Glomerular visceral epithelial cell (primary cell): ENCODE results near the gene EFEMP1.

Source experiments
- DNase-seq: peaks from one replicate; pipeline ENCODE4 v3.0.0-alpha.2; 2016; ENCODE audit errors: extremely low spot score

The EFEMP1 gene

DNA sequence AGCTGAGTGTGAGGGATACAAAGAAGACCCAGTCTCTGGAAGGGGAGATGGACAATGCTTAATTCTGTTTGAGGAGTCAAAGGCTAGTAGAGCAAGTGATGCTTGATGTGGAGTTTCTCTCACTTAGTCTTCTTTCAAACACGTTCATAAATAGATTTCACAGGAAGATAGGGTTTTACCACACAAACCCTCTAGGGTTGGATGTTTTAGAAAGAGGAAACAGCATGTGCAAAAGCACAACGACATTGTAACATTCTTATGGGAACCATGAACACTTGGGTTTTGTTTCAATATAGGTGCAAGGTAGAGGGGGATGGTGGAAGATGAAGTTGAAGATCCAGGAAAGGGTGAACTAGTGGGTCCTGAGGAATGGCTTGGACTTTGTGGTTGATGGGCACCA lies 10.8 kb upstream of the EFEMP1 start:
- DNase-seq, result no peak

DNA sequence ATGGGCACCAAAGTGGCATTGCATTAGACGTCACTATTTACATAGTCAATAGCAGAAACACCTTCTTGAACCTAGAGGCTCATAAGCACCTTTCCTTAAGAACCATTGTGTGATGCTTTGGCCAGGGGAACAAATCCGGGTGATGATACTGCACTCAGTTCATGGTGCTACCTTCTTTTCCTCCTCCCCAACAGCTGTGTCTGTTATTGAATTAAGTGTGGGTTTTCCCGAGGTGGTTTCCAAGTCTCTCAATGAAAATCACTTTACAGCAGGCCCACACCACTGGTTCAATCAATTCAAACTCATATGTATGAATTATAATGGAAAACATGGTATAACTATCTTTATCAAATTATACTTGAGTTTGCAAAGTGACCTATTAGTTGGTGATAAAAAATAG lies 9.3 kb upstream of the EFEMP1 start:
- DNase-seq, result no peak

DNA sequence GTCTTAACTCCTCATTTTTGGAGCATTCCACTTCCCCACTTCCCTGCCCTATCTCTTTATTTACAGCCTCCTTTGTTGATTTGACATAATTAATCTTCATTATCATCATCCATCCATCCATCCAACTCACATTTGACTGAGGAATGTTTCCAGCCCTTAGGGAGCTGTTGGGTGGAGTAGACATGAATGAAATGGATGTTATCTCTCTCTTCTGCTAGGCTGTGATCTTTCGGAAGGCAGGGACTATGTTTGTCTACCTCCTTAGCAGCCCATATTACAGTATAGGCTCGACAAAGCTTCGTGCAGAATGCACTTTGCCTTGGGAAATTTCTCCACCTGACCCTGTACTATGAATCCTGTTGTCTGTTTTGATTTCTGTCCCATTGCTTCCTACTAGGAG lies 7.7 kb upstream of the EFEMP1 start:
- DNase-seq, result no peak

DNA sequence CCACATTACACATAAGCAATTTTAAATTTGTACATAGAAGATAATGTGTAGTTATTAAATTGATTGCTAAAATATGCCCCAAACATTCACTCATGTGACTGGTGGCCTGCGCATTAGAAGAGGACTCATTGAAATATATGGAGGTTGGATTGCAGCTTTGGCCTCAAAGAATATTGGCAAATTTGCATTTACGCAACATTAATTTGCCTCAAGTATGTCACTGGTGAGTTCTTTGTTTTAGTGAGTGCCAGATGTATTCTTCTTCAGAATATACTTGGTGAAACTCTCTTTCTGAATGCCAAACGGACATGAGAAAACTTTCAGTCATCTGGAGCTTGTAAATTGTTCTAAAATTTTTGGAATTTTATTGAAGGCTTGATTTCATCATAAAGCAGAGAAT lies 5.9 kb upstream of the EFEMP1 start:
- DNase-seq, result no peak

DNA sequence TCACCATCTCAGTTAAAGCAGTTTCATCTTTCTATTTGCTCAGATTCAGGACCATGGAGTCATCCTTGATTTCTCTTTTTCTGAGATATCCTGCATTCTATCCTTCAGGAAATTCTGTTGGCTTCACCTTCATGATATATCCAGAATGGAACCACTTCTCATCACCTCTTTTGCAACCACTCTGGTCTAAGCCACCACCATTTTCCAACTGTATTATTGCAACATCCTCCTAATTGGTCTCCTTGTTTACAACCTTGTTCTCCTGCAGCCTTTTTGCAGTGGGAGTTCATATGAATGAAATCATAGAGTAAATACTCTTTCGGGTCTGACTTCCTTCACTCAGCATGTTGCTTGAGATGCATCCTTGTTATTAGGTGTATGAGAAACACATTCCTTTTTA lies 3.4 kb upstream of the EFEMP1 start:
- no peak for DNase-seq

DNA sequence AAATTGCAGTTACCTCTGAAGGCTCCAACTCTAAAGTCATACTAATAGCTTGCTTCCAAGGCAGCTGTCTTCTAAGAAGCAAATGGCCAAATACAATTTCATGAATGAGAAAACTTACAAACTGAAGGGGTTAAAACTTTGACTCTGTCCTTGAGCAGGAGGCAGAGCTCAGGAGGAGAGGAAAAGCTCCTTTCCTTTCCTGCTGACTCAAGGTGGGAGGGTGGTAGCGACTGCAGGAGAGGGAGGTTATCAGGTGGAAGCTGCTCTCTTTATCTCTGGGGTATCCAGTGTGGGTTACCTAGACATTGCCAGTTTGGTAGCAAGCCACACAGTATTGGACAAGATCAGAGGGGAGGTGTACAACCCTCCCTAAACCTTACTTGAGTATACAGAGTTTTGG lies 2.7 kb upstream of the EFEMP1 start:
- DNase-seq, result no peak

DNA sequence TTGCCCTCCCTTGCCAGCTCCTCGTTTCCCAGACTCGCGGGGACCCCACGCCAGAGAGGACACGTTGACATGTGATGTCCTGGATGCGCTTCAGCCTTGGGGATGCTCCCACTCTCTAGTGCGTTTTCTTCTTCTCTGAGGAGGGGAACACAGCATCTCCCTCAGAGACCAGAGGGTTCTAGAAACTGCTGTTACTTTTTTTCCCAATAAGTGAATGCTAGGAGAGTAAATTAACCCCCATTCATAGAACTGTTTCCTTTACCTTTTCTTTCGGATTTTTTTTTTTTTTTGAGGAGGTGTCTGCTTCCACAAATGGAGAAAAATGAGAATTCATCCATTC lies 370 bp upstream of the EFEMP1 start:
- DNase-seq, result no peak

DNA sequence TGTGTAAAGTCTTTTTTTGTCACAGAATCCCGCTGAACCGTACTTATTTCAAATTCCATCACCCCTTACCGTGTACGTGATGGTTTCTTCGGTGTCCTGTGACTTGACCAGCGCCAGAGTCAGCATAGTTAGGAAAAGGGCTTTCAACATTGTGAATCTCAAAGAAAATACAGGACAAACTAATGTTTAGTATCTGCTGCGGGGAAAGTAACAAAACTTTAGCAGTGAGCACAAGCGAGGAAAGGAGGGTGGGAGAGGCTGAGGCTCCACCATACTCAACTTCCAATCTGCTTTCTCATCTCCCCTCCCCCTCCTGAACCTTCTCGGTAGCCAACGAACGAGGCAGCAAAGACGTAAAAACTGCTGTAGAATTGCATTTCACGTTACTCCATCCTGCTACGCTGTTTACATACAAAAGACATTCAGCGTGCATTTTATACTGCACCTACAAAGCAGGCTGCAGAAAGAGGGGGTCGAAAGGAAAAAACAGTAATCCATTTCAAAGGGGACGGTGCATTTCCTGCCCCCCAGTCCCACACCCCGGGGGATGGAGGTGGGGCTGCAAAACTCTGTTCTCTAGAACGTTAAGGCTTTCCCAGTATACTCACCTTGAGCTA lies 1.2 kb downstream of the EFEMP1 start:
- no peak for DNase-seq

DNA sequence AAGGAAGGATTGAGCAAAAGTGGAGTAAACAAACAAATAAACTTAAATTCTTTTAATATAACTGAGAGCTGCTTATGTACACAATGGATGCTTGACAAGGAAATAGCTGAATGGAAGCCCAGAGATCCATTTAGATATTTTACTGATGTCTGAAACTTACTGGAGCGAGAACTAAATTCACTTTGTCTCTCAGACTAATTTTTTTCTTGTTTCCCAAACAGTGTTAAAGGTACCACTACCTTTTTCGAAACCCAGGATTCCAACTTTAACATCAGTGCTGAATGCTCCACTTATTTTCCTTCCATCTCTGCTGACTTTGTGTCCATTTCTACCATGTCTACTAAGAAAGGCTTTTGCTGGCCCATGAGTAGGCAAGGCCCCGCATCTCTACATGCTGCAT lies 4.0 kb downstream of the EFEMP1 start:
- no peak for DNase-seq

DNA sequence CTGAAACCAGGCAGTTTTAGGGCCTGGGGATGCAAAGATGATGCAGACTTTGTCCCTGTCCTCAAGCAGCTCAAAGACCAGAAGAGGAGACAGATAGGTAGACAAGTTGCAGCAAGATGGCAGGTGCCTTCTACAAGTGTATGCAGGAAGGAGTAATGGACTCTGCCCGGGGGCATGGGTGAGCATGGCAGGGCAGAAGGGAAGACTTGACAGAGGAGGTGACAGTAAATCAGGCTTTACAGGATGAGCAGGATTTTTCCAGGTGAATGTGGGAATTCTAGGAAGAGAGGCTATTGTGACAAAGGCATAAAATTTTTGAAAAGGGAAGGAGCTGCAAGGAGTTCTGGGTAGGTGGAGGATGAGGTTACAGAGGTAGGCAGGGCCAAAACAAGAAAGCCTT lies 4.7 kb downstream of the EFEMP1 start:
- DNase-seq, result no peak

DNA sequence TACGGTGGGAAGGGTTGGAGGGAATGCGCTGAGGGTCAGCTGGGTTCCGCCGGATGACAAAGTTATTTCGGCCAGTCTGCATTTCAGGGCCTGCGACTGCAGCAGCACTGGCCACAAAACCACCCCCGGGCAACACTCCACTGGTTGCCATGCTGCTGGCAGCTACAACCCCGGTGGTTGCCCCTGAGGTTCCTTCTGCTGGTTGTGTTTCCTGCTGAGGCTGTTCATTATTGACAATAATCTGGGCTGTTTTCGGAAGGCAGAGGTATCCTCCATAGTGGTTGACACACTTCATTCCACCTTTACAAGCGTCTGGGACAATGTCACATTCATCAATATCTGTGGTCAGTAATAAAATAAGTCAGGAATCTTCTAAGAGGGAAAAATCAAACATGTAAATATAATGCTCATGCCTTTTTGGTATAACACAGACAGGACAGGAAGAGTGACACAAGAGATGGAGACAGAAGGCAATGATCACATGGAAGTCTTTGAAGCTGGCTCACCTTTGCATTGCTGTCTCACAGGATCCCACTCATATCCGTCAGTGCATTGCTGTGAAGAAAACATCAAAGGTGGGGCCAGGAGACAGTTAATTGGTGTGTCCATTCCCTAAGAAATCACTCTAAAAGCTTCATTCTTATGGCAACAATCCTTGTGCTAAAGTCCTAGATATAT lies 5.7 kb downstream of the EFEMP1 start:
- no peak for DNase-seq

DNA sequence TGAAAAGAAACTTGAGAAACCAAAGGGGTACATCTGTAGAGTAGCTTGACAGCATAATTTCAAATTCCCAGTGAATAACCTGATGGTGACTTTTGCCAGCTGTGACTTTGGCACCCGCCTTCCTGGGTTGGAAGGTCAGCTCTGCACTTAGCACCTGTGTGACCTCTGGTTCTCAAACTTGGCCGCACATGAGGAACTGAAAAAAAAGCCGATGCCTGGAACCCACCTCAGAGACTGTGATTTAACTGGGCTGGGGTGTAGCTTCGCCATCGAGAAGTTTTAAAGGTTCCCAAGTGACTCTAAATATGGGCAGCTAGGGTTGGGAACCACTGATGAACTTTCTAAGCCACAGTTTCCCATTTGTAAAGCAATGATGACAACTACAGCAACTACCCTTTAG lies 6.5 kb downstream of the EFEMP1 start:
- DNase-seq, result no peak

DNA sequence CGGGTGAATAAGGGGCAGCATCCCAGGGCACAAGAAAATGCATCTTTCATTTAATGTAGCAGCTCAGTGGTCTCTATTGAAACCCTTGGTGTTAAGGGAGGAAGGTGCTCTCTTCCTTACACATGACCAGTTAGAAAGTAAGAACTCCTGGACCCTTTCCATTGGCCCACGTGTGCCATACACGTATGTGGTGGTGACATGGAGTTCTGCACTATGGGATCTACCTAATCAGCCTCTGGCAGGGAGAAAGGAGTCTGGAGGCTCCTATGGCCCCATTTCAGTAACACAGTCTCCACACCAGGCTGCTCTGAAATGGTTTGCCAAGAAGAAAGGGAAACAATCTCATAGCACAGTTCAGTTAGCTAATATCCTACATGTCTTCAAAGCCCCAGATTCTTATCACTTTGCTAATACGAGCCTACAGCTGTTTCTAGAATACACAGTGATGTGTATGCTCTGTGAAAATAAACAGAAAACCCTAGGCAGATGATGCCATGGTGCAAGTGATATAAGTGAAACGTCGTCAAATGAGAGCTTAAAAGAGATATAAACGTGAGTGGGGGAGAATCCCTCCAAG lies 7.0 kb downstream of the EFEMP1 start:
- DNase-seq, result no peak

DNA sequence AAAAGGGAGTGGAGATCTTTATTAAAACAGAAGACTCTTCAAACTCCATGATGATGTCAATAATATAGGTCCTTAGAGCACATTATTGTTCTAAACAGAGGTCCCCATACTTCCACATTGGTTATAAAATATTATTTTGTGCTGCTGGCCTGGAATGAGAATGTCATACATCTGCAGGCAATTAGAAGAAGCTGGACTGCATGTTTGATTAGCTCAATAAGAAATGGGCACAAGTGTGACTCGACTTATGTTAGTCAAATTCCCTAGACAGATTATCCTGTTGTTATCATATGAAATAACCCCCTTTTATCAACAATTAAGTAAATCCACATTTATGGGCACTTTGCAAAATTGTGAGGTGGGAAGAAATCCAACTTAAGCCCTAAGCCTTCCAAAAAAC lies 8.8 kb downstream of the EFEMP1 start:
- DNase-seq, result no peak

DNA sequence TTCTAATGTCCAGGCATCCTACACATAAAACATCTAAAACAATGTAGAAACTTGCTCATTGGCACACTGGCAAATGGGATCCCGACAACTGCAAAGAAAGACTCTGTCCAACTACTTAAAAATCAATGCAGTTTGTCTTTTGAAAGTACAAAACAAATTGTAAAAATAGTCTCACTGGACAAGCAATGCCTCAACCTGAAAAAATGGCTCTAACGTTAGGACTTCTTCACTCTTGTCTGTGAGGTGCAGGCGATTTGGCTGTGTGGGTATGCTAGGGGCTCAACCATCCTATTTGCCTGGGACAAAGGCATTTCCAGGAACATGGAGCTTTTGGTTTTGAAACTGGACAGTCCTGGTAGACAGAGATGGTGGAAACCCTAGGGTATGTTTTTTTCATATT lies 10.7 kb downstream of the EFEMP1 start:
- no peak for DNase-seq

DNA sequence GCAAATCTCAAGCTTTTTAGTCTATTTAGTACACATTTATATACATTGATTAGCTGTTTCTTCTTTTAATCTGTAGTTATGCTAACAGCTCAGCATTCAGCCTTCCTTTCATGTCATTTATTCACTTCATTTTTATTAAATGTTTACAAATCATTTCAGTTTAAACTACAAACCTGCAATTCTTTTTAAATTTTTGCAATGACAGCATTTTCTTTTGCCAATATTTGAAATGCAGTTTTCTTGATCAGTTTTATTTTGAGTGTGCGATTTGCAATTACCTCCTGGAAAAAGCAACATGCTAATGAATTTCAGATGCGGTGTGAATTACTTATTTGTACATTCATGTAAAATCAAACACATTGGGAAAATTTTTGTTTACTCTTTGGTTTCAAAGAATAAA lies 13.5 kb downstream of the EFEMP1 start:
- no peak for DNase-seq

DNA sequence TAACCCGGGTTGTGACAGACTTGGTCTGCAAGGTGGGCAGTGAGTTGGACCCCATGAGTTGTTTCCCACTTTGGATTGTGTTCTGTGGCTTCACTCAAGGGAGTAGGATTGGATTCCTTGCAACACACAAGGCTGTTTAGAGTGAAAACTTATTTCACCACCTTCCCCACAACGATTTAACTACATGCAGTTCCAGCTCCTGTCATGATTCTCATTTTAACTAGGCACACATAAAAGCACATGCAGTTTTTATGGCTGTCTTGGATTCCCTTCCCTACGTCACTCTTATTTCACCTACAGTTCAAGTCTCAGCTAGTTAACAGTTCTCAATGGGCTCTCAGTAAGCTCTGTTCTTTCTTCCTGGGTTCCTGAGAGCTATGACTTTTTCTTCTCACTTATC lies 15.9 kb downstream of the EFEMP1 start:
- no peak for DNase-seq

DNA sequence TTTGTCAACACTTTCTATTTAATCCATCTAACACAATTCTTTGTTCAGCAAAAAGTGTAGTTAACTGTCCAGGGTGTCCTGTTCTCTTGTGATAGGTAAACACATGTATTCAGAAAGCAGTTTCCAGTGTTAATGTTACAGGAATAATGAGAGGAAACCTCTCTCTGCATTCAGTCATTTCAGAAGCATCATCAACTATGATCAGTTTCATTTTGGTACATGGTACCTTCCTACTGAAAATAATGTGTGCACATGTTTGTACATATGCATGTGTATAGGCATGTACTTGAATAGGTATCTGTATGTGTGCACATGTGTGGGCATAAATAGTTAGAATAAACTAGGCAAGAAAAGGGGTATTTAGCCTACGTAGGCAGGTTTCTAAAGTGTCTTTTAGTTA lies 16.6 kb downstream of the EFEMP1 start:
- no peak for DNase-seq

DNA sequence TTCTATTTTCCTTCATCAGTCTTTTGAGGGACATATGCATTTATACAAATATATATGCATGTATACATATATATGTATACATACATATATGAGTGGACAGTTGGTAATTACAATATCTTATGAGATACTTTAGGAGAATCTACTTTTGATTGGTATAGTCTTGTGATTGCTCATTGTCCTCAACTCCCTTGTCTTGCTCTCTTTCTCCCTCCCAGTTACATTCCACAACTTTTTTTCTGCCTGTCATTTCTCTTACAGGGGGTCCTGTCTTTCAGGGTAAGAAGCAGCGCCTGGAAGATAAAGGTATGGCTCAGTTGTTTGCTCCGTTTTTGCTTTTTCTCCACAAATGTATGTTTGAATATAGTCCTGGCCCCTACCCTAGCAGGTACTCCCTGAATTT lies 19.9 kb downstream of the EFEMP1 start:
- DNase-seq, result no peak

DNA sequence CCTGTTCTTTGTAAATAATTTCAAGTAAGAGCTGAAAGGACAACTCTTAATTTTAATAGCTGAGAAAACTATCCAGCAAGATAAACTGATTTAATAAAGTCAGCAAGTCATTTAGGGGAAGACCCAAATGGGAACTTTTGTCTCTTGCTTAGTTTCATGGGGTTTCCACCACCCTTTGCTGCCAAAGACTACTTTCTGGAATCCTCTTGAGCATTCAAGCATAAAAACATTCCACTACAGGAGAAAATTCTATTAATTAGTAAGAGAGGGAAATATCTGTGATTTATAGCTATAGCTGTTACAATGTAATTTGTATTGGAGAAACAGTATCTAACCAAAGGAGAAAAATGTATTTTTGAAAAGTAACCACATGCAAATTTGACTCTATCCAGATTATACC lies 20.6 kb downstream of the EFEMP1 start:
- DNase-seq, result peak; percentile 49

DNA sequence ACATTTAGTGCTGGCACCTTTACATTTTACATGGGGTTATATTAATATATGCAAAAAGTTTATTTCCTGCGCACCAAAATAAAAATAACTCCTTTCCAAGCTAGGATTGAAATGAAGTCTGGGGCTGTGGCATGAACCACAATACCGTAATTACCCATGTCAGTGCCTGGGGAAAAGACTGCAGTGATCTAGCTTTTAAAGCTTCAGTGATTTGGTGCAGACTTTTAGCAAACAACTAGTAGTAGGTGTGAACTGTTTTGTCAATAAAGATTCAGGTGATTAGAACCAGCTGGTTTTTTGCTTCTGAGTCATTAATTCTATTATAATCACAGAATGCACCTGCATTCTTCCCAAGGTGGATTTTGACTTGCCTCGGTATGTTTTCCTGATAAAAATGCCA lies 21.2 kb downstream of the EFEMP1 start:
- DNase-seq, result no peak

DNA sequence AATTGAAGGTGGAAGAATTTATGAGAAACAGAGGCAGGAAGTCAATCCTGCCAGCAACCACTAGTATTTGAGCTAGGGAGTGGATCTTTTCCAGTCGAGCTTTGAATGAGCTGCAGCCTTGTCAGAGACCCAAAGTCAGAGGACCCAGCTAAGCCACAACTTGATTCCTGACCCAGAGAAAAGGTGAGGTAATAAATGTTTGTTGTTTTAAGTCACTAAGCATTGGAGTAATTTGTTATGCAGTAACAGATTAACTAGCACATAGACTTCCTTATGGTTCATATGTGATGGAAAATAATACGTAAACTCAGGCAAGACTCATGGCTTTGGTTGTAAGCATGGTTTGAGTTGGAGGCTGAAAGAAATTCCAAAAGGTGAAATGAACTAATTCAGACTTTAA lies 21.6 kb downstream of the EFEMP1 start:
- peak; percentile 81 for DNase-seq

DNA sequence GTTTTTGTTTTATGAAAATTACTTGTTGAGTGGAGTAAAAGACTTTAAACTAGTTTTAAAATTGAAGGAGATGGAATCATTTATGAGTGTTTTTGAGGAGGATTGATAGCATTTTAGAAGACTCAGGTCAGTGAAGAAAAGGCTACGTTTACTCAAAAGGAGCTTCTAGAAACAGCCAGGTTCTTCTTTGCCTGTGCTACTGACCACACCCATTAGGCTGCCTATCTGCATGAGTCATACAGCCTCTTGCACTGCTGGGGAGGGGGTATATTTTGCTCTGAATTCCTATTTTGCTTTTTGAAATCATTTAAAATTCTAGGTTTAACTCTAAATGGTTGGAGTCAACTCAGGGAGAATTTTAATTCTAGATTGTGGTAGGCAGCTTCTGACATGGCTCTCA lies 22.3 kb downstream of the EFEMP1 start:
- DNase-seq, result peak; percentile 61

DNA sequence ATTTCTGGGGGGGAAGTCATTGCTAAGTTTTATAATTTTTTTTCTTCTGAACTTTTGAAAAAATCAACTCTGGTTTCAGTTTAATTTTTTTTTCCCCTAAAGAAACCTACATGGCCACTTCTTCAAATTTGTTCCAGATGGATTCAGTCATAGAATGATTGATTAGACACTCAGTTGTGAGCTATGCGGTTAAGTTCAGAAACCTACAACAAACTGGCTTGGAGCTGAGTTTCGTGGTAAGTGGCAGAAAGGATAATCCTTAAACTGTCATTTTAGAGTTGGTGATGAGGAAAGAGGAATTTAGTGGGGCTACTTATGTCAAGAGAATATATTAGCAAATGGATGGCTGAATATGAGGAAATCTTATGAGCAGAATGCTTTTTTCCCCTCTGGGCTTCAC lies 23.7 kb downstream of the EFEMP1 start:
- peak; percentile 54 for DNase-seq
